ENCODE results near the gene NTM.
"Not testable (repeated sequence)": the region's sequence is repeated elsewhere in the genome, so short reads cannot be mapped to it uniquely, and the experiment has no call there.

The NTM gene

GRCh38 chr11:131893988-131894387, 523.6 kb downstream of the NTM start:
- no peak for DNase-seq (ENCODE audit: low read depth)

DNA sequence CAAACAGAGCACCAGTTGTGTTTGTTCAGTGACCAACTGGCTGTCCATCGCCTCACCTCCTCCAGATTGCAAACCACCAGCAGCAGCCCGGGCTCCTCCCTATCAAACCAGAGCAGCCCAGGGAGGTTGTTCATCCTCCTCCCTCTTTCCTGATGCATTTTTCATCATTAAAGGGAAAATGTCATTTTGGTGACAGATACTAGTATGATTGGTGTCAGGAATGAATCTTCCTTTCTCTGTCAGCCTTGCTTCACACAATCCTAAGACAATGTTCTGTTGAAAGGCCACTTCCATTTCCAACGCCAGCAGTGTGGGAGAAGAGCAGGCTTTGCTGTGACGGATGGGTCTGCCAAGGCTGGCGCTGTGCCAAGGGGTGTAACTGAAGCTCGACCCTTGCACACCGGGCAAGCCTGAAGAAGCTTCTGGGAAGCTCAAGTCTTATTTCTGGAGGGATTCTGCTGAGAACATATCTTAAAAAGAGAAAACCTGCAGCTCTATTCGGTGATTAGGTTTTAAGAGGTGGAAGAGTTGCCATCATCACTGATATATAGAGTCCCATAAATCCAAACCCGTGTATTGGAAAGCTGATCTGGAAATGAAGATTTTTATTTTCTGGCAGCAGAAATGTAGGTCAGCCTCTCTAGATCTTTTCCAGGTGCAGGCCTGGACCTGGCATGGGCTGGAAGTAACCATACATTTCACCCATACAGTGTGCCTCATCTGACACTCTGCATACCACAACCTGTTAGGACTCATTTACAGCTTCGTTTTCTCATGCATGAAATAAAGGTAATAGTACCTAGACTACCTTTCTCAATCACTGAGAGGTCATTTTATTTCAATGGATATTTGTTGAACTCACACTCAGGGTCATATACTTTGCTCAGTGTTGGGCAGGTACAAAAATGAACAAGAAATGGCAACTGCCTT, 524.5 kb downstream of the NTM start:
- DNase-seq (ENCODE audit: low read depth): no peak

- DNase-seq (ENCODE audit: low read depth): no peak
These were observed 525.5 kb downstream of the NTM start for GRCh38 chr11:131895865-131896264.

GRCh38 chr11:131896978-131897615, 526.7 kb downstream of the NTM start:
- DNase-seq (ENCODE audit: low read depth): no peak

GRCh38 chr11:131897956-131898355, 527.5 kb downstream of the NTM start:
- DNase-seq (ENCODE audit: low read depth): no peak

GRCh38 chr11:131898949-131899348, 528.5 kb downstream of the NTM start:
- no peak for DNase-seq (ENCODE audit: low read depth)

DNA sequence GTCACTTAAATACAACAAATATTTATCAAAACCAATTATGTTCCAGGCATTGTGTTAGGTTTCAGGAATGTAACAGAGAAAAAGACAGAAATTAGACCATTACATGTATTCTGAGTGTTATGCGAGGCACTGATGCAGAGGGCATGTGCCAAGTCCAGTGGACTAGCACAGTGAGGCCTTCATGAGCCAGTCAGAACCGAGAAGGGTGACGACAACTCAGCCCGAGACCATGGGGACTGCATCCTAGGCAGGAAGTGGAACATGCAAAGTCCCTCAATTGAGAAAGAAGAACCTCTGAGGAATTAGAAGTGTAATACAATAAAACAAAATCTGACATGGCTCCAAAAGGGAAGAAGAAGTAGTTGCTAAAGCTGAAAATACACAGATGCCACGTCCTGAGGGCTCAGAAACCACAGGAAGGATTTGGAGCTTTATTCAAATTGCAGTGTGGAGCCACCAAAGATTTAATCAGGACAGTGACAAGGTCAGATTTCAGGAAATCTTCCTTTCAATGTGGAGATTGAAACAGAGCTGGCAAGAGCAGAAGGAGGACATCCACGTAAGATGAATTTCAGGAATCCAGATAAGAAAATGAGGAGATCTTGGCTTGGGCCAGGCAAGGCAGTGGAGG, 529.6 kb downstream of the NTM start:
- DNase-seq (ENCODE audit: low read depth): no peak

DNA sequence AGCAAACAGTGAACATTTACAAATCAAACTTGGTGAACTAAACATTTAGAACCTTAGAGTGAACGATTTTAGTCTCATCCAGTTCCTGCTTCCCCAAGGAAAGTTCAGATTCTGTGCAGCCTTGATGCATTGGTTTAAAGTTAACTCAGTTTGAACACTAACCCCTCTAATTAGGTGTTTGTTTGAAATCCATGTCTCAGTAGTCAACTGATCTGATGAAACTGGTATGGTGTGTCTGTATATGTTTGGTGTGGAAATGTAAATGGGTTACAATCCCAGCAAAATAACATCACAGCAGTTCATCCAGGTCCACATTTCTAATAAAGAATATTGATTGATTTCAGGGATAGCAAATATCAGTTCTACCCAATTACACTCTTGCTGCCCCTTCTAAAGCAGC, 532.0 kb downstream of the NTM start:
- DNase-seq (ENCODE audit: low read depth): no peak

DNA sequence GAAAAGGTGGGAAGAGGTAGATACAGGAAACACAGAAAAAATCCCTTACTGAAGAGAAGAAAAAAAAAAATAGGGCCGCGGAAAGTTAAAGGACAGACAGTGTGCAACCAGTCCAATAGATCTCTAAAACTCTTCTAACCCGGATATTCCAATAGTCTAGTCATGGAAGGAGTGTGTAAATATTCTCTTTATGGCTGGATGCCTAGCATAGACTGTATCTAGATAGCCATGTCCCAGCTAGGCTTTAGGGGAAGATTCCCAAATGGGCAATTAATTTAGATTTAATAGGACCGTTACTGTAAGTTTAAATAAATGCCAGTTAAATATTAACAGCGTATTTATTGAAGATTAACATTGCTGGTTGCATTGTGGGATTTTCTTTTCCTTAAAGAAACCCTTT, 532.7 kb downstream of the NTM start:
- DNase-seq (ENCODE audit: low read depth): no peak

- no peak for DNase-seq (ENCODE audit: low read depth)
These were observed 534.3 kb downstream of the NTM start for GRCh38 chr11:131904756-131905155.

DNA sequence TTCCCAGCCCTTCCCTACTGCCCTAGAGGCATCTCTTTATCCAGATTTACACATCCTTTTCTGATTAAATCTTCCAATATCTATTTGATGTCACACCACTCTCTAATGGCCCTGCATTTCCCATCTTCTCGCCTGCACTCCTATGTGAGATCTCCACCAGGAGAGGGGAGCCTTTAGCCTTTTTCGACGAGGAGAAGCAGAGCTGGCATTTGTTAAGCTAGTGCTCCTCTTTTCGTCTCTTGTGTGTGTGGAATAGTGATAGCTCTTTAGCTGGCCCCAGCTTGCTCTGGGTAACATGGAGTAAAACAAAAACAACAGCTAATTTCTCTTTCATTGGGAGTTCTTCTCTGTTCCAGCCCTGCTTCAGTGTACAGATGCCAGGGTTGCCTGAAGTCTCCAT, 536.5 kb downstream of the NTM start:
- no peak for DNase-seq (ENCODE audit: low read depth)

- no peak for DNase-seq (ENCODE audit: low read depth)
These were observed 537.0 kb downstream of the NTM start for GRCh38 chr11:131907371-131907770.

GRCh38 chr11:131908316-131908715, 537.9 kb downstream of the NTM start:
- DNase-seq (ENCODE audit: low read depth): no peak

GRCh38 chr11:131909426-131910177, 539.2 kb downstream of the NTM start:
- DNase-seq (ENCODE audit: low read depth): no peak

GRCh38 chr11:131910178-131910522, 539.7 kb downstream of the NTM start:
- DNase-seq (ENCODE audit: low read depth): no peak

GRCh38 chr11:131910523-131911387, 540.3 kb downstream of the NTM start:
- no peak for DNase-seq (ENCODE audit: low read depth)

DNA sequence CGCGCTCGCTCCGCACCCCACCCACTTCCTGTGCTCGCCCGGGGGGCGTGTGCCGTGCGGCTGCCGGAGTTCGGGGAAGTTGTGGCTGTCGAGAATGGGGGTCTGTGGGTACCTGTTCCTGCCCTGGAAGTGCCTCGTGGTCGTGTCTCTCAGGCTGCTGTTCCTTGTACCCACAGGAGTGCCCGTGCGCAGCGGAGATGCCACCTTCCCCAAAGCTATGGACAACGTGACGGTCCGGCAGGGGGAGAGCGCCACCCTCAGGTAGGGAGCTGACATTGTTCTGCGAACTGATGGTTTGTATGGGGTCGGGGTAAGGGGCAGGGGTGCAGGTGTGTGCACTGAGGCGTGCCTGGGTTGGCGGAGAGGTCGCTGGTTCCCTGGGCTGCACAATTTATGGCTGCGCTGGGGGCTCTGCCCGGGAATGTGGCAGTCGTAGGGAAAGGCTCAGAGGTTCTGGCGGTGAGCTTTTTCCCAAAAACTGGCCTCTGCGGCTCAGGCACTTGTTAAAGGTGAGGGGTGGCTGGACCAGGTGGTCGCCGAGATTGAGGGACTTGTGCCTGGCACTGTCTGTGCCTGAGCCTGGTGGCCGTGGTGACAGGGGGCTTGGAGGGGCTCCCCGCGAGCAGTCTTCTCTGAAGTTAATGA, 541.1 kb downstream of the NTM start:
- DNase-seq (ENCODE audit: low read depth): not testable (repeated sequence)

DNA sequence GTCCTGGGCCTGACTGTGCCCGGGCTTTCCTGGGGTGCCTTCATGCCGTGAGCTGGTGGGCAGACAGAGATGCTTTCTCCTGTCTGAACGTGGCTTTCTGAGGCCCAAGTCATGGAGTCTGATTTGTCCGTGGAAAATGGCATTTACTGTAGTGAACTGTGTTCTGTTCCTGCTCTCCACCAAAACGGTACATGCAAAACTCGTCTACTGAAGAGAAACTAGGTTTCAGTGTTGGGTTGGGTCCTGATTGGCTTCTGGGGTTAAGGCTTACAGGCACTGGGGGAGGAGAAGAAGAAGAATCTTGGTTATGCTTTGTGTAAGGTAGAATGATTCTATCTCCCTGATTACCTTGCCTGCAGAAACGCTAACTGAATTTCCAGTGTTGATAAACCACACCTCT, 541.7 kb downstream of the NTM start:
- no peak for DNase-seq (ENCODE audit: low read depth)

DNA sequence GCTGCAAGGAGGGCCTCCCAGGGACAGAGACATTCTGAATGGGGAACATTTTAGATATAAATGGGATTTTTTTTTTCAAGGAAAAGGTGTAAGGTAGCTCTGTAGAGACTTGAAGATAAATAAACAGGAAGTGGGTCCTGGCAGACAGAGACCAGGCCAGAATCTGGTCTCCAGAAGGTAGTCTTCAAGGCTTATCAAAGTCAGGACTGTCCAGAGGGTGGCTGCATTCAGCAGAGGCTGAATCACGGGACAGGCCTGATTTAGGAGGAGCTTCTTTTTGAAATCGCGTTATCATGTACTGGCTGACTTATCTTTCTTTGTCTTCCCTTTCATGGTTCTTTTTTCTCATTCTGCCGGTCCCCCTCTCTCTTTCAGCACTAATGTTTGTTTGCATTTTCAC, 542.9 kb downstream of the NTM start:
- no peak for DNase-seq (ENCODE audit: low read depth)

- DNase-seq (ENCODE audit: low read depth): no peak
These were observed 544.0 kb downstream of the NTM start for GRCh38 chr11:131914361-131914774.

DNA sequence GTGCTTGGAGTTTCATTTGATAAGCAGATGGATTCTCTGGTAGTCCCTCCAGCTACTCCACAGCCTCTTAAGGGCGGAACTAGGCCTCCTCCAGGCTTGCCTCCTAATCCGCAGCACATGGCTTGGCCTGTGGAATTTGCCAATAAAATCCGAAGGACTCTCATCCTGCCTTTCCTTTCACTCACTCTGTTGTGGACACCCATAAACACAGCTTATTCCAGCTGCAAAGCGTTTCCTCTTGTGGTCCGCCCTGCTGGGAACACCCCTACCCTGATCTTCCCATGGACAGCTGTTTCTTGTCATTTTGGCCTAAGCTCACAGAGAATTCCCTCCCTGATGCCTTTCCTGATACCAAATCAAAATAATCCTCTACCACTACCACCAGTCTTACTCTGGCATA, 546.2 kb downstream of the NTM start:
- DNase-seq (ENCODE audit: low read depth): no peak
